GM12872 (cell line): ENCODE results near the gene PAK4.

Experiments
- CTCF ChIP-seq: IDR thresholded peaks from 3 replicates; pipeline ENCODE4 v1.5.1; 2011; ENCODE audit warnings: low read depth, mild to moderate bottlenecking, low read length, moderate library complexity; ENCODE audit not compliant: insufficient read depth

Gene PAK4

GRCh38 chr19:39164289-39164688, 38.7 kb downstream of the PAK4 start:
- no peak for TF ChIP-seq CTCF

- TF ChIP-seq CTCF = no peak
Observed at GRCh38 chr19:39165857-39166256, 40.3 kb downstream of the PAK4 start.

GRCh38 chr19:39166571-39167391, 41.2 kb downstream of the PAK4 start:
- TF ChIP-seq CTCF = no peak

GRCh38 chr19:39167461-39168257, 42.1 kb downstream of the PAK4 start:
- TF ChIP-seq CTCF = no peak

- no peak for TF ChIP-seq CTCF
Observed at GRCh38 chr19:39168258-39169142, 42.9 kb downstream of the PAK4 start.

- TF ChIP-seq CTCF = no peak
Observed at GRCh38 chr19:39169143-39169810, 43.7 kb downstream of the PAK4 start.
